GDM1 (cell line): ENCODE measurements around the gene FFAR4.

Experiments used
- DNase-seq: peaks from one replicate; lab custom pipeline; 2025; lab: John Stamatoyannopoulos, UW

The FFAR4 gene

DNA sequence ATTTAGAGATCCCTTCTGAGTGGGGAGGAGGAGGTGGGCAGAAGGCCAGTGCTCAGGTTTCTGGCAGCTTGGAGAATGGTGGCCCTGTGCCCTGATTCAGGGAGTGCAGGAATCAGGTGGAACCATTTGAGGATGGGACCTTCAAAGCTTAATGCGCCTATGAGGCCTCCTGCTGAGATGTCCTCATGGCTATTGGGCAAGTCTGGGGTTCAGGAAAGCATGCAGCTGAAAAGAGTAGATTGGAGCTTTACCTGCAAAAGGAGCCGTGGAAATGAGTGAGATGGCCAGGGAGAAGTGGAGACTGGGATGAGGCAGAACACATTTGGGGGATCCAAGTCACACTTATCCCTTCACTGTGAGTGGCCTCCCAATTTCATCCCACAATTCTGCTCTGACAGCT is 6.1 kb downstream of the FFAR4 start:
- no peak for DNase-seq

DNA sequence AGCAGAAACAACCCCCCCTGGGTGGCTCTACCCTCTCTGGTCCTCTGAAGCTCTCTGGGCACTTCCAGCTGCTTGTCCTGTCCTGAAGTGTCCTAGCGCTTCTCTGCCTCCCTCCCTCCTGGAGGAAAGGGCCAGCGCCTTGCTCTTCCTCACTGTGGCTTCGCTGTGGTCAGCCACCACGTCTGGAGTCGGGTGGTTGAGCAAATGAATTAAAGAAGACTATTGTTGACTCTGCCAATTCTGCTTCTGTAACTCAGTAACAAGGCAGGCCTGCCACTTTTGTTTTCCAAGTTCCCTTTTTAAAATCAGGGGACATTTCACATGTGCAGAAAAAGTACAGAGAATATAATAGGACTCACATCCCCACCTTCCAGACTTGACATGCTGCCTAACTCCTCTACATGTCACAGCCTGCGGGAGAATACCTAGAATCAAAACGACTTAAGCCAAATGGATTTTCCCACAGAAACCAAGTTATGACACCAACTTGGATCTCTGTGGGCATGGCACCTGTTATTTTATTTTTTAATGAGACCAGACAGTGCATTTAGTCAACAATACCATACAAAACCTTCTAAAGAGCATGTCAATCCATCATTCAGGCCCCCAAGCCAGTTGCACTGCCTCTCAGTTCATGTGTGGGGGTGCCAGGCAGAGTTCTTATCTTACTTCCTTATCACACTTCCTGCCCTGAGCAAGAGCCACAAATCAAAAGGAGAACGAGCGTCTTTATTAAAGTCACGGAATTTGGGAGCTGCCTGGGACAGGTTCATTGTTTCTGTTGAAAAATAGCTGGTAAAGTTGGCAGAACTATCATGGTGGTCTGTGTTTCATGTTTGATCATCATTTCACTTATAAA is 6.8 kb downstream of the FFAR4 start:
- DNase-seq, result peak; percentile 54

DNA sequence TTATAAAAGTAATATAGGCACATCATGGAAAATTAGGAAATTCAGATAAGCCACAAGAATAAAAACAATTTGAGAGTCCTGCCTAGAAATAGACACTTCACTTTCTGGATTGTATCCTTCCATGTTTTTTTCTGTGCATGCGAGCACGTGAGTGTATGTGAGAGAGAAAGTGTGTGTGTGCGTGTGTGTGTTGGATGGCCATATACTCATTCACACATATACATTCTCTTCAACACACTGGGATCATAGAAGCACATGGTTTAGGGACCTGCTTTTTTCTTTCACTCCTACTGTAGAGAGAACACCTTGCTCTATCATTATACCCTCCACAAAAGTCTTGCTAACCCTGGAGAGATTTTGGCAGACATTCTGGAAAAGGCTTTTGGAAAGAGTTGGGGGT is 7.5 kb downstream of the FFAR4 start:
- no peak for DNase-seq

DNA sequence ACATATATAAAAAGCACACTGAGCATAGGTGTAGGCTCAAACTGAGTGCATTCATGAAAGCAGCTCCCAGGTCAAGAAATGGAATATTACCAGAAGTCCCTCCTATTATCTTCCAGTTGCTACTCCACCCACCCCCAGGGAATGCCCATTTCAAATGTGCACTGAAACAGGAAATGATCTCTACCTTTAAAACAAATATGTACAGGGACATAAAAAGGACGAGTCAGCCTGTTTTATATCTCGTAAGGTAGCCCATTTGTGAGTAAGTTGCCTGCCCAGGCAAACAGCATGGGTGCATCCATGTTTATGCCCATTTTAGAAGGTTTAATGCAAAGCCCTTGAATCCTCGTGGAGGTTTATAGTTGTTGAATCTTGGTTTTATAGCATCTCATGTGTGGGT is 10.4 kb downstream of the FFAR4 start:
- no peak for DNase-seq

DNA sequence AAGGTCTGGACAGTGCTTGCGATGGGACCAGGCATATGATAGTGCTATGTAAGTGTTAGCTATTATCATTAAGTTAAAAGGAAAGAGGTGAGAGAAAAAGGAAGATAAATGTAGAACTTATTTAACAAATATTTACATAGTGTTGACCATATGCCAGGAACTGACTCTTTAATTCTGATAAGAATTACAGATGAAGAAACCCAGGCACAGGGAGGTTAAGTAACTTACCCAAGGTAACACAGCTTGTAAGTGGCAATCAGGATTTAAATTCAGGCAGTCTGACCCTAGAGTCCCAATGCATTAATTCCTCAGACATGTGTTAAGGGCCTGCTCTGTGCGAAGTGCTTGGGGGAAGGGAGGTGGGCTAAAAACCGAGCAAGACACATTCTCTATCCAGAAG is 11.1 kb downstream of the FFAR4 start:
- DNase-seq, result no peak

DNA sequence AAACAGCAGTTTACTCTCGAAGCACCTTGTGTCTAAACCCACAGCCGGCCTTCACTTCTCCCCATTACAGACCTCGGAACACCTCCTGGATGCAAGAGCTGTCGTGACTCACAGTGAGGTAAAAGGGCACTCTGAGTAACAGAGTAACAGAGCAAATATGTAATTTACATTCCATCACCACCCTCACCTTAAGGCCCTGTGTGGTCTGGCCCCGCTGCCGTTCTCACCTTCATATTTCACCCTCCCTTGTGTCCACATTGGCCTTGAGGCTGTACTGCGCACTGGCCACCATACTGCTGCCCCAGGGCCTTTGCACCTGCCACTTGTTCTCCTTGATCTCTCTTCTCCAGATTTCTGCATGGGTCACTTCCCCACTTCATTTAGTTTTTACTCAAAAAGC is 12.6 kb downstream of the FFAR4 start:
- no peak for DNase-seq

DNA sequence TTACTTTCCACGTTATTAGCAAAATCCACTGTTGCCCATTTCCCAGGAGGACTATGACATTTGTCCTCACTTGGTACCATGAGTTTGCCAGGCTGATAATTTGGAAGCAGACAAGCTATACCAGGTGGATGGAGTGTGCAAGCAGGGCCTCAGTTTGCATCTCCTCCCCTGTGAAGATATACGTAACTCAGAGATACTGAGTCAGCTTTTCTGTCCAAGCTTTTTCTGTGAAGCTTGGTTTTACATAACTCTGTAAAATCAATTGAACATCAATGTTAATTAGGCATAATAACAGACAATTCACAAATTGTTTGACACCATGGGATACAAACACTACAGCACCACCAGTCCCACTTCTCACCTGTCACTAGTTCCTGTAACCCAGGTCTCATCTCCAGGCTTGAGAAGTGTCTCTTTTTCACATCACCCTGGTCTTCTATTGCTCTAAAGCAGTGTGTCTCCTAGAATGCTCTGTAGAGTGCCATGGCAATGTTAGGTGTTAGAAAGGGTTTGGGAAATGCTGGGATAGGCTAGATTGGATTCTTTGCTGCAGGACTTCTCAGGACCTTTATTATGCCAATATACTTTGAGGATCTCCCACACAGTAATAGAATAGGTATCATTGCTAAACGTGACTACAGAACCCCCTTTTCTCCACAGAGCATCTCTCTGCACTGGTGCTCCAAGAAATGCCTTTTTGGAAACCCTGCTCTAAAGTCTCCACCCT is 13.7 kb downstream of the FFAR4 start:
- DNase-seq, result no peak

DNA sequence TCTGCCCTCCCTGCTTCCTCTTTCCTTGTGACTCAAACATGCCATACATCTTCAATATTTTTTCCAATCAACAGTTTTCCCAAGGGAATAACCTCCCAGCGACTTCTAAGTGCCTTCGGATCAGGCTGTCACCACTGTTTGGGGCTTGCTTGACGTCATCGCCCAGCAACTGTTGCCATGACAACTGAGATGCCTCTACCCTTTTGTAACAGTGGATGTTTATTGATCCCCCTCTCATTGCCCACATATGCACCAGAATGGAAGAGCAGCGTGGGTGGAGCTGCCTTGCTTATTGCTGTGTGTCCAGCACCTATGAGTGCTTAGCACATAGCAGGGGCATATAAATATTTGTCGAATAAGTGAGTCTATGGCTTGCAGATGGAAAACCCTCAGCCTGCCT is 14.4 kb downstream of the FFAR4 start:
- DNase-seq, result no peak

DNA sequence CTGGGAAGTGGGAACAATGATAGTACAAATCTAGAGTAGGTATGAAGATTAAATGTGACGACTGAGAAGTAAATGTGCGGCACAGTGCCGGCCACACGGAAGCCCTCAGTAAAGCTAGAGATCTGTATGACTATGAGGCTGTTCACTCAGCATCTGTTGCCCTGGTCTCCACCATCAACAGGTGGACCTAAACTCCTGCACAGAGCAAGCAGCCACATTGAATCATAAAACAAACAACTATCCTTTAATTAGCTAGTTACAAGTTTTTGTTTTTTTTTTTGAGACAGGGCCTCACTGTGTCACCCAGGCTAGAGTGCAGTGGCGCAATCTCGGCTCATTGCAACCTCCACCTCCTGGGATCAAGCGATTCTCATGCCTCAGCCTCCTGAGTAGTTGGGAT is 18.0 kb downstream of the FFAR4 start:
- DNase-seq, result no peak

DNA sequence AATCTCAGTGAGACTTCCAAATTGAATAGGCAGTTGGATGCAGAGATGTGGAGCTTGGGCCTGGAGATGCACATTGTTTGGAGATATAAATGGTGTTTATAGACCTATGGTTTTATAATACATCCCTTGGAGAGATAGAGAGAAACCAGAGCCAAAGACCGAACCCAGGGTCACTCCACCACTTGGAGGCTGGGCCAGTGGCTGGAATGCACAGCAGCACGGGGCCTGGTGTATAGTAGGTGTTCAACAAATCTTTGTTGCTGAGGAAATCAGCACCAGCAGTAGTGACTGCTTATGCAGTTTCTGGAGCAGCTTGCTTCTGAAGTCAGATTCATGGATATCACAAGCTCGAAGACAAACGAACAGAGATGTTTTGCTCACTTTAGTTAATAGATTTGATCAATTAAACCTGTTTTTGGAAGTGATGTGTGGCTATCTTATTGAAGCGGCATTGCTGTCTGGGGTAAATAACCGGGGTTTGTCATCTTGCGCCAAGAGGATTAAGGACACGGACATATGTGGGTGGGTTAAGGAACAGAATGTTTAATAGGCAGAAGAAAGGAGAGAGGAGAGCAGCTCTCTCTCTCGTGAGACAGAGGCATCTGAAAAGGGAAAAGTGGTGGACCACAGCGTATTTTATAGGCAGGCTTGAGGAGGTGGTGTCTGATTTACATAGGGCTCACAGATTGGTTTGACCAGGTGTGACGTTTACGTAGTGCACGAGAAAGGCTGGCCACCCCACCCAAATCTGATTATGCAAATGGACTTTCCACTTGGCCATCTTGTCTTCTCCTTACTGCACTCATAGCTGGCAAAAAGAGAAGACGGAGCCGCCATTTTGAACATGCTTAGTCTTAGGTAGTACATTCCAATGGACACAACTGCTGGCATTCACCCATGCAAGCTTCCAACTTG is 23.4 kb downstream of the FFAR4 start:
- DNase-seq, result no peak

DNA sequence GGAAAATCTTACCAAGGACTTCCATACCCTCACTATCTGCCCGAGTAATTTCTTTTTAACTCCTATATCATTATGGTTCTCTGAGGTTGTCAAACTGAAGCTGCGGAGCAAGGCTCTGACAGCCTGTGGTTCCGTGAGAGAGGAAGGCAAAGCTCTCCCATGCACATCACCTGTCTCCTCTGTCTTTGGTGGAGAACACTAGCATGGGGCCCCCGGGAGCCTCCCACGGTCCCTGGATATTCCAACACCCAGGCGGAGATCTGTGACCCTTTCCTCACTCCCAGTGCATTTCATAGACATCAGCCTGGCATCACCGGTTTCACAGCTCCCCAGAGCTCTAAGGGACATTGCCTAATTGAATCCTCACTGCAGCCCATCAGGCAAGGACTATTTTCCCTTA is 24.2 kb downstream of the FFAR4 start:
- no peak for DNase-seq

DNA sequence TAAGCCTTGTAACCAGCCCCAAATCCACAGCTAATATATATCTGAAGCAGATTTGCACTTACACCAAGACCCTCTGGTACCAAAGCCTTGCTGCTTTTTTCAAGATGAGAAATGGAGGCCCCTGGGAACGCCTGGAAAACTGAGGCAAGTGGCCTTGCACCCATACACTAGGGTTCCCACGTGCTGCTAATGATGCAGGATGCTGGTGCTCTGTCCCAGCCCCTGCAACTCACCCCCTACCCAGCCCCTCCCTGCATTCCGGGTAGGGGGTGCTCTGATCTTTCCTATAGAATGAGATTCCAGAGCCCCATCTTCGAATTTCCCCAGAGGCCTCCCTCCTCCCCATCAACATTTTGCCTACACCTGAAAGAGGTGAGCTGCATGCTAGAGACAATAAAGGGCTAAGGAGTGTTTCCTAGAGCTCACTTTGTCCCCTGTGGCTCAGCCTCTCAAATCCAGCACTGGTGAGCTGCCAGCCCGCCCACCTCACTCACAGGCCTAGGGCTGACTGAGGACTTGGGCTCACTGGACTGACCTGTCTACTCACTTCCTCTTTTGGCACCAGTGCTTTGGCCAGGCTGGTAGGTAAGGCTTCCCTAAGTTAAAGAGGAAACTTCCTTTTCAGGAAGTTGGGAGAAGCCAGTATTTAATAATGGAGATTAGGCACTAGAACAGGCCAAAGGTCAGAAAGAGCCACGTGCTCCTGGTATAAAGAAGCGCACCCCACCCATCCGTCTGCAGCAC is 24.8 kb downstream of the FFAR4 start:
- no peak for DNase-seq

DNA sequence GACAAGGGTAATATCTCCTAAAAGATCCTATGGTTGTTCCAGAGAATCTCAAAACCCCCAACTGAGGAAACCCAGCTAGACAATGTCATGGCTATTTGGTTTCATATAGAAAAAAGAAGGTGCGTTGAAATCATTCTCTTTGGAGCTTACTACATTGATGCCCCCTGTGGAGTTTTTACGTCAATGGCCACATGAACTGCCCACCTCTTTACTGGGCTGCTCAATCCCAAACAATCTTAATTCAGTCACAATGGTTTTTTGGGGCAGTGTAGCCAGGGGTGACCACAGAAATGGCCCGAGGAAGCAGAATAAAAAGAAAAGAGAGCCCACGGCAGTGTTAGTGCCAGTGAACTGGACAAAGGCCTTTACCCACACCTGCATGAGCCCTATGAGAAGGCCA is 26.8 kb downstream of the FFAR4 start:
- no peak for DNase-seq

DNA sequence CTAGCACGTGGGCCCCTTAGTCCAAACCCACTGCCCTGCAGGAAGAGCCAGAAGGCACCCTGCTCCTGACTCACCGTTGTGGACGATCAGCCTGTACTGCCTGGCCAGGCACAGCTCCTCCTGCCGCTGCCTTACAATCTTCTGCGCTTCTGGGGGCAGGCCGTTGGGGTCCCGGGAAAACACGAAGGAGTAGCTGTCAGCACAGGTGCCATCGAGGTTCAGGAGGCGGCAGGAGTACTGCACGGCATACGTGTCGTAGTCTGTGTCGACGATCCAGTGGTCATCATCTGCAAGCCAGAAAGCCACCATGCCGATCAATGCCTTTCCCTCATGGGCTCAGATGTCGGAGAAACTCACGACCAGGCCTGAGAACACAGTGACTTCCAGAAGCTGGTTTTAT is 27.3 kb downstream of the FFAR4 start:
- DNase-seq, result no peak

DNA sequence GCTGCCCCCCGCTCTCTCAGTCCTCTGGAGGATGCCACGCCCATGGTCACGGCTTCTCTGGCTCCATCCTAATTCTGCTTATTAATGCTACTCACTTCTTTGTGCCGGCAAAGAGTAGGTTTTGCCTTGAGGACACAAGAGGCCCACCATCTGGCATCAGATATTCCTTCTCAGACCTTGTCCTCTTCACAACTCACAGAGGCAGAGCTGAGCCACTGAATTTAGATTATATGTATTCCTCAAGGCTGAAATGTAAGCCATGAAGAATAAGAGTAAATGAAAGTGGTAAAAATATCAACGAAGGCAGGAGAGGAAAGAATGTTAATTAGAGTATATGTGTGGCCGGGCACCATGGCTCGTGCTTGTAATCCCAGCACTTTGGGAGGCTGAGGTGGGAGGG is 28.1 kb downstream of the FFAR4 start:
- DNase-seq, result no peak

DNA sequence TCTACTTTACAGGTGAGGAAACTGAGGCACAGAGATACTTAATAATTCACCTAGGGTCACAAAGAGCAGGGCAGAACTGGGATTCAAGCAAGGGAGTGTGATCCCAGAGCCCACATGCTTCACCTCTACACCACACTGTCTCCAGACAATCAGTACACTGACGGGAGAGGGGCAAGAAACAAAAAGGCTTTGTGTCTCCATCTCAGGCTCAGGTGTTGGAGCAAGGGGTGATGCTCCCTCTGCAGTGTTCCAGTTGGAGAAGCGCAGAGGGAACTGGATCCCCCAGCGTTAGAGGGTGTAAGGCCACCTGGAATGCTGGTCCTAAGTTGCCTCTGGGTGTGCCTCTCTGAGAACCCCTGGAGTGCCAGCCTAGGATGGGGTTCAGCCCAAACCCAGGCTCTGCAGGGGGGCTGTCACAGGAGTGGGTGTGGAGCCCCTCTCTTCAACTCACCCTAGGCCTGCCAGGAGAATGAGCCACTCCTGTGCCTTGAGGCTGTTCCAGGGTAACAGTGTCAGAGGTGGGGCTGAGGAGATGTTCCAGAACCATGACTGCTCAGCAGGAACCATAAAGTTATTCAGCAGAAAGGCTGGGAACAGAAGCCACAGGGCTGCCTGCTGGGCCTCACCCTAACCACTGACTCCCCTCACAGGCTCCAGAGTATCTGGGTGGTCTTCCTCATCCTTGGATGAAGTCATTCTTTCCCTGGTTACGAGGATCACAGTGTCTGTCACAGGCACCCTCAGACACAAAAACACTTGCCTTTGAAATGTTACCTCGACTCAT is 29.1 kb downstream of the FFAR4 start:
- no peak for DNase-seq

DNA sequence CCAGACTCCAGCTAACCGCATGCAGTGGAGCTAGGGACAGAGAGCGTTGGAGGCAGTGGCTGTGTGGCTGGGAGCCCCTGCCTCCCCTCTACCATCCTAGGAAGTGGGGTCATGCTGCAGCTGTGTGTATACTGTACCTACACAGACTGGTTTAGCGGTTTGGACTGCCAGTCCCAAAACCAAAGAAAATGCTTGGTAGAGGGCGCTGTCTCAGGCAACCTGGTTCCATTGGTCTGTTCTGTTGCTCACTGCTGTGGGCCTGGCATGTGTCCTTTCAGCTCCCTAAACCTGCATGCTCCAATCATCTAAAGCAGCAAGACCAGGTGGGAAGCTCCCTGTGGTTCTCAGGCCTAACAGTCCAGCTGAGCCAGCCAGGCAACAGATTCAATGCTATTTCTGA is 30.1 kb downstream of the FFAR4 start:
- DNase-seq, result no peak

DNA sequence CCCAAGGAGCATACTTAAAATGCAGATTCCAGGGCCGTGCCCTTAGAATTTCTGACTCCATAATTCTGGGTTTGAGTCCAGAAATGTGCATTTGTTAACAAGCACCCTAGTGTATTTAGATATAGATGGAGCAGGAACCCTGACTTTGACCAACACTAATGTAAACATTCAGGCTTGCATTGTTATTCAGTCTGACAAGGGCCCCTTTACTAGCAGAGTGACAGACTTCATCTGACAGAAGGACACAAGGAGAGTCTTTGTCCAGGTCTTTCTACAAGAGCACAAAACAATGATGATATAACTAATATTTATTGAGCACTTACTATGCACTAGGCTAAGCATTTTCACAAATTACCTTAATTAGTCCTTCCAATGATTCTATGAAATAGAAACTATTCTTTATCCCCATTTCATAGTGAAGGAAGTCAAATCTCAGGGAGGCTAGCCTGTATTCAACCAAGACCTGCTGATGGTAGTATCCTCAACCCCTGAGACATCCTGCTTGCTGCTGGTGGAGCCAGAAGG is 30.7 kb downstream of the FFAR4 start:
- DNase-seq, result no peak

DNA sequence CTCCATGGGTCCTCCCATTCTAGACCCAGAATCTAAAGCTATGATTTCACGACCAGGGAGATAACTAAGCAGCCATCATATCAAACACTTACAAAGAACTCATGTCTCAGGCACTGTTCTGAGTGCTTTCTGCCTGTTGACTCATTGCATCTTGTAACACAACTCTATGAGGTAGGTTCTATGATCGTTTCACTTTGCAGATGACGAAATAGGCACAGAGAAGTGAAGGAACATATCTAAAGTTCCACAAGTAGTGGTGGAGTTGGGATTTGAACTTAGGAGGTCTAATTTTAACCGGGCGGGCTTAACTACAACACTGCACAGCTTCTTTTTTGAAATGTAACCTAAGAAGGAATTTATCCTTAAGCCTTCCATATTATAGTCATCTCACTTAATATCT is 31.7 kb downstream of the FFAR4 start:
- no peak for DNase-seq

DNA sequence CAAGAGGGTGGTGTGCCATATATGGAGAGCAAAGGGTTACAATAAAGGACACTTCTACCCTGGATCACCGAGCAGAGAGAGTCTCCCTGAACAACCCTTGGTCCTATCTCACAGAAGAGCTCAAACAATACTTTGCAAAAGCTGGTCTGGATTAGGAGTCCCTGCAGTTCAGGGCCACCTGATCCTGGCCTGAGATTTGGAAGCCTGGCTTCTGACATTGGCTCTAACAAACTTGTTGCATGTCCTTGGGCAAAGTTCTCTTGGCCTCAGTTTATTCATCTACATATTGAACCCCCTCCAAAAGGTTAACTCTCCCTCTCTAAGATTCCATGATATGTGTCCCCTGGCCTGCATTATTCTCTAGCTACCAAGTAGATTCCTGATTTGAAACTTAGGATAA is 32.9 kb downstream of the FFAR4 start:
- DNase-seq, result no peak

DNA sequence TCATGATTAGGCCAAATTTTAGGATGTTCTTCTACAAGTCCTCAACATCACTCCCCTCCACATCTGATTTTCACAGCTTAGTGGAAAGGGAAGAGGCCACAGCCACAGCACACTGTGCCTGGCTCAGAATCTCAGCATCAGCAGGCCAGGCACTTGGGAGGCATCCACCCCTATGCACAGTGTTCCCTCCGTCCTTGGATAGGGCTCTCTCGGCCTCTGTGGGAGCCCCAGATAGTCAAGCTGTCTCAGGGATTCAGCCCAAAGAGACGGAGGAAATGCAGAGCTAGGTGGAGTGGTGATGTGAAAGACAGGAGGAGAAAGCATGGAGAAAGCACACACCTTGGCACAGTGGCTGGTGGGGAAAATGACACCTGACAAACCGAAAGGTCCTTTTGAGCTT is 33.3 kb downstream of the FFAR4 start:
- no peak for DNase-seq
